ENCODE data around the gene TPPP2.
A peak's percentile ranks its signal among the peaks of the same experiment; 100 is the strongest.

TPPP2 gene

GRCh38 chr14:21017528-21018245 lies 12.3 kb upstream of the TPPP2 start:
- DNase-seq (ENCODE audit: low spot score): no peak

- DNase-seq (ENCODE audit: low spot score): no peak
Observed at GRCh38 chr14:21018286-21018685, 11.7 kb upstream of the TPPP2 start.

- DNase-seq (ENCODE audit: low spot score): no peak
Observed at GRCh38 chr14:21018781-21019180, 11.2 kb upstream of the TPPP2 start.

- DNase-seq (ENCODE audit: low spot score): no peak
Observed at GRCh38 chr14:21019366-21019765, 10.7 kb upstream of the TPPP2 start.

- DNase-seq (ENCODE audit: low spot score): no peak
Observed at GRCh38 chr14:21020977-21021545, 9.0 kb upstream of the TPPP2 start.

GRCh38 chr14:21022686-21023085 lies 7.3 kb upstream of the TPPP2 start:
- no peak for DNase-seq (ENCODE audit: low spot score)

- DNase-seq (ENCODE audit: low spot score): no peak
Observed at GRCh38 chr14:21023174-21023573, 6.8 kb upstream of the TPPP2 start.

- DNase-seq (ENCODE audit: low spot score): no peak
Observed at GRCh38 chr14:21023817-21024584, 6.0 kb upstream of the TPPP2 start.

GRCh38 chr14:21024585-21025370 lies 5.2 kb upstream of the TPPP2 start, which contains the start of gene NDRG2:
TSS of gene NDRG2 (minus strand) at chr14:21025061. CDS start at chr14:21023315, 1,746 bp downstream.
- DNase-seq (ENCODE audit: low spot score): peak; percentile 62

- no peak for DNase-seq (ENCODE audit: low spot score)
Observed at GRCh38 chr14:21025371-21026273, 4.4 kb upstream of the TPPP2 start.

- no peak for DNase-seq (ENCODE audit: low spot score)
Observed at GRCh38 chr14:21026274-21026987, 3.6 kb upstream of the TPPP2 start.

GRCh38 chr14:21026988-21027315 lies 3.1 kb upstream of the TPPP2 start:
- DNase-seq (ENCODE audit: low spot score): no peak

GRCh38 chr14:21030531-21030930 lies 514 bp downstream of the TPPP2 start:
- DNase-seq (ENCODE audit: low spot score): no peak

- no peak for DNase-seq (ENCODE audit: low spot score)
Observed at GRCh38 chr14:21032326-21033132, 2.5 kb downstream of the TPPP2 start.

GRCh38 chr14:21033133-21033698 lies 3.2 kb downstream of the TPPP2 start:
- DNase-seq (ENCODE audit: low spot score): no peak

- no peak for DNase-seq (ENCODE audit: low spot score)
Observed at GRCh38 chr14:21034707-21035106, 4.7 kb downstream of the TPPP2 start, which contains the start of gene RNASE13. TSS of gene RNASE13 (minus strand) at chr14:21034807. CDS start at chr14:21034288, 519 bp downstream.

GRCh38 chr14:21036751-21037150 lies 6.7 kb downstream of the TPPP2 start:
- no peak for DNase-seq (ENCODE audit: low spot score)

- no peak for DNase-seq (ENCODE audit: low spot score)
Observed at GRCh38 chr14:21037156-21037555, 7.1 kb downstream of the TPPP2 start.
